ENCODE data around the gene PRAMEF1. TPM values are rescaled to one million over a fixed set of nuclear protein-coding genes. Genes with fewer than 3 reads are reported as not detected.
"Not testable (repeated sequence)": the region's sequence is repeated elsewhere in the genome, so short reads cannot be mapped to it uniquely, and the experiment has no call there.

The PRAMEF1 gene
- total RNA-seq, 4 donors from 2014 or later: not detected

DNA sequence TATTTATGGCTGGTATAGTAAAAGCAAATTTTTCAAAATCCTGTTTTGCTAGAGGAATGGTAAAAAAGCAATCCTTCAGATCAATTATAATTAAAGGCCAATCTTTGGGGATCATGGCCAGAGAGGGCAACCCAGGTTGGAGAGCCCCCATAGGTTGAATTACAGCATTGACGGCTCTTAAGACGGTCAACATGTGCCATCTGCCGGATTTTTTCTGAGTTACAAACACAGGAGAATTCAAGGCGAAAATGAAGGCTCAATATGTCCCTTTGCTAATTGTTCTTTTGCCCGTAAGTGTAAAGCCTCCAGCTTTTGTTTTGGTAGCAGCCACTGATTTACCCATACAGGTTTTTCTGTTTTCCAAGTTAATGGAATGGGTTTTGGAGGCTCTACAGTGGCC is 9.7 kb upstream of the PRAMEF1 start:
- 66 to 91% methylated on average over 4 of the region's 5 CpGs for WGBS, 2 donors
- H3K4me3 ChIP-seq; H3K27ac ChIP-seq; H3K4me1 ChIP-seq; H3K36me3 ChIP-seq; intact Hi-C loops (cut with DNase I); DNase-seq: not testable (repeated sequence)
- H3K9me3 ChIP-seq: peaks cover 0 to 28% (median 18%) of the 10 kb centered on the region in 3 donors
- H3K27me3 ChIP-seq: peaks cover 0 to 19% (median 0%) of the 10 kb centered on the region in 4 donors
- TF ChIP-seq, protein P1, sequence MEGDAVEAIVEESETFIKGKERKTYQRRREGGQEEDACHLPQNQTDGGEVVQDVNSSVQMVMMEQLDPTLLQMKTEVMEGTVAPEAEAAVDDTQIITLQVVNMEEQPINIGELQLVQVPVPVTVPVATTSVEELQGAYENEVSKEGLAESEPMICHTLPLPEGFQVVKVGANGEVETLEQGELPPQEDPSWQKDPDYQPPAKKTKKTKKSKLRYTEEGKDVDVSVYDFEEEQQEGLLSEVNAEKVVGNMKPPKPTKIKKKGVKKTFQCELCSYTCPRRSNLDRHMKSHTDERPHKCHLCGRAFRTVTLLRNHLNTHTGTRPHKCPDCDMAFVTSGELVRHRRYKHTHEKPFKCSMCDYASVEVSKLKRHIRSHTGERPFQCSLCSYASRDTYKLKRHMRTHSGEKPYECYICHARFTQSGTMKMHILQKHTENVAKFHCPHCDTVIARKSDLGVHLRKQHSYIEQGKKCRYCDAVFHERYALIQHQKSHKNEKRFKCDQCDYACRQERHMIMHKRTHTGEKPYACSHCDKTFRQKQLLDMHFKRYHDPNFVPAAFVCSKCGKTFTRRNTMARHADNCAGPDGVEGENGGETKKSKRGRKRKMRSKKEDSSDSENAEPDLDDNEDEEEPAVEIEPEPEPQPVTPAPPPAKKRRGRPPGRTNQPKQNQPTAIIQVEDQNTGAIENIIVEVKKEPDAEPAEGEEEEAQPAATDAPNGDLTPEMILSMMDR (IDR thresholded peaks at IDR 0.05): peak in 1 of 6 experiments; percentile 4

DNA sequence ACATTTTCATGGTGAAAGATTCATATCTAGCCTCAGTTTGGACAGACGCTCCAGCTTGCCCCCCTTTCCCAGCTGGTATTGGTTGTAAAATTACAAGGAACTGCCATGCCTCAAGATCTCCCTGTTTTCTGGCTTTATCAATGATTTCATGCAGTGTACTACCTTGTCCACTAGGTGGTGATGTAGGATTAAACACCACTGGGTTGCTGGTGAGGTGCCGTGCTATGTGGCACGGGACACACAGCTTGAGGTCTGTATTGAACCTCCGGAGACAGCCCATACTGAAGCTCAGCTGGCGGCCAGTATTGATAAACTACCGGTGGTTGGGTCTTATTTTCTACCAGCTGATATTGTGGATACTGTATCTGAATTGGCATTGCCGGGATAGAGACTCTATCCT is 7.4 kb upstream of the PRAMEF1 start:
- H3K4me1 ChIP-seq; H3K4me3 ChIP-seq; intact Hi-C loops (cut with DNase I); H3K36me3 ChIP-seq; DNase-seq; H3K27ac ChIP-seq; H3K27me3 ChIP-seq: not testable (repeated sequence)
- peaks cover 0 to 30% (median 18%) of the 10 kb centered on the region in 3 donors for H3K9me3 ChIP-seq
- WGBS, 2 donors: 44 to 53% methylated on average over 4 to 5 of the region's 7 CpGs
- TF ChIP-seq, protein P1 (IDR thresholded peaks at IDR 0.05): peak in 2 of 6 experiments; percentile 17 to 48

GRCh38 chr1:12784729-12785128 is 6.5 kb upstream of the PRAMEF1 start:
- H3K36me3 ChIP-seq; H3K27ac ChIP-seq; H3K4me1 ChIP-seq; H3K27me3 ChIP-seq; H3K4me3 ChIP-seq; intact Hi-C loops (cut with DNase I); DNase-seq: not testable (repeated sequence)
- WGBS, 2 donors: 90 to 92% methylated on average over 7 of the region's 8 CpGs
- H3K9me3 ChIP-seq: peaks cover 0 to 30% (median 18%) of the 10 kb centered on the region in 3 donors

GRCh38 chr1:12798911-12799310 is 7.7 kb downstream of the PRAMEF1 start:
- DNase-seq: no peak
- 17 to 53% methylated on average over 1 to 2 of the region's 4 CpGs for WGBS, 2 donors
- intact Hi-C loops (cut with DNase I): no loop called here

GRCh38 chr1:12799730-12800129 is 8.5 kb downstream of the PRAMEF1 start:
- DNase-seq: no peak
- H3K27me3 ChIP-seq: no peaks in the 10 kb centered on the region
- 49 to 65% methylated on average over 2 of the region's 2 CpGs for WGBS, 2 donors
- H3K27ac ChIP-seq: no peak overlapping the region
- H3K4me1 ChIP-seq: no peaks in the 10 kb centered on the region
- H3K4me3 ChIP-seq: no peak overlapping the region
- no peaks in the 10 kb centered on the region for H3K36me3 ChIP-seq
- TF ChIP-seq, protein P1 (IDR thresholded peaks at IDR 0.05): no peak
- TF ChIP-seq POLR2A (IDR thresholded peaks at IDR 0.05): no peak
- intact Hi-C loops (cut with DNase I): no loop called here
- no peaks in the 10 kb centered on the region for H3K9me3 ChIP-seq

More at GRCh38 chr1:12798911-12799310, 7.7 kb downstream of the PRAMEF1 start:
- H3K36me3 ChIP-seq: no peaks in the 10 kb centered on the region
- no peaks in the 10 kb centered on the region for H3K27me3 ChIP-seq
- no peak for TF ChIP-seq POLR2A (IDR thresholded peaks at IDR 0.05)
- TF ChIP-seq, protein P1 (IDR thresholded peaks at IDR 0.05): no peak
- H3K4me3 ChIP-seq: no peak overlapping the region
- H3K27ac ChIP-seq: no peak overlapping the region
- H3K9me3 ChIP-seq: no peaks in the 10 kb centered on the region
- H3K4me1 ChIP-seq: no peaks in the 10 kb centered on the region

DNA sequence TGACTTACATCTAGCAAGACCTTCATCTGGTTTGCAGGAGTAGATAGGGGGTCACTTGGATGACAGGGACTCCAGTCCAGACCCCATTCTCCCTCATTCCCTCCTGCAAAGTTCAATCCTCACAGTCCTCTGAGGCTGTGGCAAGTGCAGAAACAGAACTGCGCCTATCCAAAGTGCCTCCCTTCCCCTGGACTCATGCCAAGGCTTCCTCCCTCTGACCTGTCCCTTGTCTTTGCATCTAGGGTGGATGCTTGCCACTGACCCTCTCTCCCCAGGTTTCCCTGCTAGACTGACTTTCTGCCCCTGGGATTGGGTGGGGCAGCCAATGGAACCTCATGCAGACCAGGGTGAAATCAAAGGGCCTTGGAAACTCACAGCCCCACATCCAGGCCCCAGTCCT is 18.7 kb downstream of the PRAMEF1 start:
- no peak for DNase-seq
- H3K9me3 ChIP-seq: no peaks in the 10 kb centered on the region
- H3K36me3 ChIP-seq: no peaks in the 10 kb centered on the region
- H3K27ac ChIP-seq: no peak overlapping the region
- WGBS, 2 donors: 67% methylated on average over 1 of the region's 1 CpG; no CpG with 5 or more reads in 1 of the 2 donors
- no peaks in the 10 kb centered on the region for H3K4me1 ChIP-seq
- TF ChIP-seq, protein P1 (IDR thresholded peaks at IDR 0.05): no peak
- TF ChIP-seq POLR2A (IDR thresholded peaks at IDR 0.05): no peak
- H3K4me3 ChIP-seq: no peak overlapping the region
- intact Hi-C loops (cut with DNase I): no loop called here
- peaks cover 0 to 19% (median 0%) of the 10 kb centered on the region in 4 donors for H3K27me3 ChIP-seq

Measured in esophagus squamous epithelium (tissue), 5 donors.